ENCODE results near the gene ZNF143.

GRCh38 chr11:9490376-9490775 lies 29.6 kb downstream of the ZNF143 start:
- TF ChIP-seq POLR2A (IDR thresholded peaks at IDR 0.05) = no peak
- TF ChIP-seq, protein P1, sequence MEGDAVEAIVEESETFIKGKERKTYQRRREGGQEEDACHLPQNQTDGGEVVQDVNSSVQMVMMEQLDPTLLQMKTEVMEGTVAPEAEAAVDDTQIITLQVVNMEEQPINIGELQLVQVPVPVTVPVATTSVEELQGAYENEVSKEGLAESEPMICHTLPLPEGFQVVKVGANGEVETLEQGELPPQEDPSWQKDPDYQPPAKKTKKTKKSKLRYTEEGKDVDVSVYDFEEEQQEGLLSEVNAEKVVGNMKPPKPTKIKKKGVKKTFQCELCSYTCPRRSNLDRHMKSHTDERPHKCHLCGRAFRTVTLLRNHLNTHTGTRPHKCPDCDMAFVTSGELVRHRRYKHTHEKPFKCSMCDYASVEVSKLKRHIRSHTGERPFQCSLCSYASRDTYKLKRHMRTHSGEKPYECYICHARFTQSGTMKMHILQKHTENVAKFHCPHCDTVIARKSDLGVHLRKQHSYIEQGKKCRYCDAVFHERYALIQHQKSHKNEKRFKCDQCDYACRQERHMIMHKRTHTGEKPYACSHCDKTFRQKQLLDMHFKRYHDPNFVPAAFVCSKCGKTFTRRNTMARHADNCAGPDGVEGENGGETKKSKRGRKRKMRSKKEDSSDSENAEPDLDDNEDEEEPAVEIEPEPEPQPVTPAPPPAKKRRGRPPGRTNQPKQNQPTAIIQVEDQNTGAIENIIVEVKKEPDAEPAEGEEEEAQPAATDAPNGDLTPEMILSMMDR (IDR thresholded peaks at IDR 0.05) = no peak

All from lower leg skin (tissue), 3 donors.